Stimulated activated CD4-positive, alpha-beta T cell treated with anti-CD3 and anti-CD28 coated beads, Interleukin-1b, Interleukin-23, amount 100 ng/mL, for 1 hour (primary cell): ENCODE data around the gene ZCCHC13.
"Not testable (repeated sequence)": the region's sequence is repeated elsewhere in the genome, so short reads cannot be mapped to it uniquely, and the experiment has no call there.

Source experiments
- DNase-seq, 2 donors: peaks; one replicate each; pipeline ENCODE4 v3.0.0-alpha.2; 2020; ENCODE audit warnings: low read depth in 2 of 2

Gene ZCCHC13

DNA sequence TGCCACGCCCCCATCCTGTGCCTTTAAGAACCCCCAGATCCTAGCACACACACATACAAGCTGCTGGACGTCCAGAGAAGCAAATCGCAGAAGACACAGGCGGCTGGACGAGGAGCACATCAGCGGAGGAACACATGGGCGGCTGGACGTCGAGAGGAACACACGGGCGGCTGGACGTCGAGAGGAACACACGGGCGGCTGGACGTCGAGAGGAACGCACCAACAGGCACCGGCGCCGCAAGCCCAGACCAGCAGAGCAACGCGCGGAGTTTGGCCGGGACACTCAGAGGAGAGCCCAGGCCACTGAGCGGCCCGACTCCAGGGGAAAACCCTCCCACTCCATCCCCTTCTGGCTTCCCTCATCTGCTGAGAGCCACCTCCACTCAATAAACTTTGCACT, 17.2 kb downstream of the ZCCHC13 start:
- no peak for DNase-seq

DNA sequence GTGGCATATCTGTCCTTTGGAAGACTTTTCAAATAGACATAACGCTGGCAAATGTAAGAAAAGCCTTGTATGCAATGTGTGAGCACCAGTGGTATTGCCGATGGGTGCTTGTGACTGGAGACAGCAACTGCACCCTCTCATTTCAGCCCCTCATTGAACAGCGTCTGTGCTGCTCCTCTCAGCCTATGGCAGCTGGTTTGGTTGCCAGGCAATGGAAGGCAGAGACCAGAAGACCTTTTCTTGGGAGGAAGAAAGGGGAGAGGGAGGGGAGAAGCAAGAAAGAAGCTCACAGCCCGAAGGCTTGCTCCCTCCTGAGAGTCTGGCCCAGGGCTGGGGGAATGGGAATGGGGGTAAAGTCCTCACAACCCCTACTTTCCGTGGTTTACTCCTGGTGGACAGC, 20.2 kb downstream of the ZCCHC13 start:
- DNase-seq: no peak

DNA sequence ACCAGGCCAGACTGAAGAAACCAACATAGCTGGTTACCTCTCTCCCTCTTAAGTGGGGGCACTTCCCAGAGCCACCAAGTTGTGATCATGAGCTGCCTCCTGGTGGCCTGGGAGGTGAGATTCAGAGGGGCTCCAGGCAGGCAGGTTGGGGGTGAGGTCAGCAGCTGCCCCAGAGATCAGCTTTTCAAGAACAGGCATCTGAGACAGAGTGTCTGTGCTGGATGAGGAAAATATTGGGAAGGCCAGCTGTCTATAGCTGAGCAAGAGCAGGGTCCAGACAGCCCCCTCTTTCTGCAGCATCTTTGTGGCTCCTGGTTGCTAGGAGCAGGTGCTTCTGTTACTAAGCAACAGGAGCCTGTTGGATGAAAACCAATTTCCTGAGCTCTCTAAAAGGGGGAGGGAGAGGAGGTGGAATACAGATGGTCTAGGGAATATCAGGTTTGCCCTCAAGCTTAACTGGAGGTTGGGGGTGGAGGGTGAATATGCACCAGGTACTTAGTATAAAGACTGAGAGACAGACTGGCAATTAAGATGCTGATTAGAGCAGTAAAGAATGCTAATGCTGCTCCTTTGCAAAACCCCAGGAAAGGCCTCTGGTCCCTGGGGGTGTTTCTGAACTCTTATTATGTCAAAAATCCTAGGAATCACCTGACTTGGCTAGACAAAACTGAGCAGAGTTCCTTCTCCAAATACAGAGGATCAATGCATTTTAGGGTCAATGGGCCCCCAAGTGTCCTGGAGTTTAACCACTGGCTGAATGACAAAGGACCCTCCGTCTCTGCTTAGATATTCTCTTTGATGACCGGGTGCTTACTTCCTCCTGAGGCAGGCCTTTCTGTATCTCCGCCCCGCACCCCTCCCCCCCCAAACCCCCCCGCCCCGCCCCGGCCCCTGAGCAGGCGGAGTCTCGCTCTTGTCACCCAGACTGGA, 21.4 kb downstream of the ZCCHC13 start:
- DNase-seq: no peak

DNA sequence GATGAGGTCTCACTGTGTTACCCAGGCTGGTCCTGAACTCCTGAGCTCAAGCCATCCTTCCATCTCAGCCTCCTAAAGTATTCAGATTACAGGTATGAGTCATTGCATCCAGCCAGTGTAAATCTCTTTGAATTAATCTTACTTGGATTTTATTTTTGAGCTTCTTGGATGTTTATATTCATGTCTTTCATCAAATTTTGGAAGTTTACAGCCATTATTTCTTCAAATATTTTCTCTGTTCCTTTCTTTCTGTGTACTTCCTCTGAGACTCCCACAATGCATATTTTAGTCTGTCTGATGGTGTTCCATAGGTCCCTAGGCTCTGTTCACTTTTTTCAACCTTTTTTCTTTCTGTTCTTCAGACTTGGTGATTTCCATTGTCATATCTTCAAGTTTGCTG, 34.9 kb downstream of the ZCCHC13 start:
- DNase-seq: no peak

DNA sequence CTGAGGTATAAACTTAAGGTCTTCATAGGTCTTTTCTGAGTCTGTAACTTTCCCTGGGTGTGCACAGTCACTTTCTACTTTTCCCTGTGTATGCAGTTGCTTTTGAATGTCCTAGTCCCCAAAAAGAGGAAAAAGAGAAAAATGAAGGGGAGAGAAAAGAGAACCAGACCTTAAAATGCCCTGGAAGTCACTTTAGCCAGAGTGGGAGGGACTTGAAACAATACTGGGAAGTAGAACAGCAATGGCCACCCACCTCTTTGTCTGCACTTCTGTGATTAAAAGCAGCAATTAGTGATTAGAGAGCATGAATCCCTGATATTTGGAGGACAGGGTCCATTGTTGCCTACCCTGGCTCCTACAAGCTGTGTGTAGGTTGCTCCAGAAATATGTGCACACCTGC, 36.1 kb downstream of the ZCCHC13 start:
- DNase-seq: no peak

DNA sequence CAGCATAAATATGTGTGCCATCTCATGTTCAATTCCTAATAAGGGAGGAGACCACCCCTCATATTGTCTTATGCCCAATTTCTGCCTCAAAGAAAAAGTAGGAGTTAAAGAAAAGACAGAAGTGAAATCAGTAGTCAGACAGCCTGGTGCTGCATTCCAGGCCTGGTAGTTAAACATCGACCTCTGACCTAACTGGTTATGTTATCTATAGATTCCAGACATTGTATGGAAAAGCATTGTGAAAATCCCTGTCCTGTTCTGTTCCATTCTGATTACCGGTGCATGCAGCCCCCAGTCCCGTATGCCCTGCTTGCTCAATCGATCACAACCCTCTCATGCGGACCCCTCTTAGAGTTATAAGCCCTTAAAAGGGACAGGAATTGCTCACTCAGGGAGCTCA, 38.2 kb downstream of the ZCCHC13 start:
- DNase-seq: not testable (repeated sequence)

DNA sequence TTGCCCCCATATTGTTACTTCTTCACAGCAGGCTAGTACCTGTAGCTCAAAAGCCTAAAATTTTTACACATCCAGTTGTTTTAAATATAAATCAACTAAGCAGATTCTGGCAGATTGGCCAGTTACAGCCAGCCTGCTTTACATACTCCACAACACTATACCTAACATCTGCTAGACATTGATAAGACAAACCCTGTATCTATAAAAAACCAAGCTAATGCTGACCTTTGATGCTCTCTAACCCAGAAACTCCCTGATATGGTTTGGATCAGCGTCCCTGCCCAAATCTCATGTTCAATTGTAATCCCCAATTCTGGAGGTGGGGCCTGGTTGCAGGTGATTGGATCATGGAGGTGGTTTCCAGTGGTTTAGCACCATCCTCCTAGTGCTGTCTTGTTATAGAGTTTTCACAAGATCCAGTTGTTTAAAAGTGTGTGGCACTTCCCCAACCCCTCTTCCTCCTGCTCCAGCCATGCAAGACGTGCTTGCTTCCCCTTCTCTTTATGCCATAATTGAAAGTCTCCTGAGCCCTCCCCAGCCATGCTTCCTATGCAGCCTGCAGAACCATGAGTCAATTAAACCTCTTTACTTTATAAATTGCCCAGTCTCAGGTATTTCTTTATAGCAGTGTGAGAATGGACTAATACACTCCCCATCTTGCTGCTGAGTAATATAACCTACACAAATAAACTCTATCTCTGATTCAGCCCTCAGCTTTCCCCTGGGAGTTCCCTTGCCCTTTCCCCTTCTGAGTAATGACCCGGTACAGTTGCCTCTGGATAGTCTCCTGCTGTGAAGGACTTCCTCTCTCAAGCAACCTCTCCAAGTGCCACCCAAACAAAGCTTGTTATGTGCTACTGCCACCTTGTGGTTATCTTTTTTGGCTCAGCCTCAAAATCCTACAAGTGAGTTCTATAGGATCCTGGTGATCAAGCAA, 39.6 kb downstream of the ZCCHC13 start:
- DNase-seq: no peak

DNA sequence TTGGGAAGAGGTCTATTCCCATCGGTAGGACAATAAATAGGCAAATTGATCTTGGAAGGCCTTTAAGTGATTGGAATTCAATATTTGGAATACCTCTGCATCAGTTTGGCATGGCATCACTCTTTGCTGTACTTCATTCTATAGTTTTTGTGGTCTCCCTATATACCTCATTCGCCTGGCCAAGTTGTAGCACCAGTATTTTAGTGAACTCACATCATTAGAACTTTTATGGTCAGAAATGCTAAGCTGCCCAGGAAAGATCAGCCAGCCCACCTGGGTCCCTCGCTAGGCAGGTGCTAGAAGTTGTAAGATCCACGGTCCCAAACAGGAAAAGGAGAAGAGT, 40.3 kb downstream of the ZCCHC13 start:
- DNase-seq: no peak

DNA sequence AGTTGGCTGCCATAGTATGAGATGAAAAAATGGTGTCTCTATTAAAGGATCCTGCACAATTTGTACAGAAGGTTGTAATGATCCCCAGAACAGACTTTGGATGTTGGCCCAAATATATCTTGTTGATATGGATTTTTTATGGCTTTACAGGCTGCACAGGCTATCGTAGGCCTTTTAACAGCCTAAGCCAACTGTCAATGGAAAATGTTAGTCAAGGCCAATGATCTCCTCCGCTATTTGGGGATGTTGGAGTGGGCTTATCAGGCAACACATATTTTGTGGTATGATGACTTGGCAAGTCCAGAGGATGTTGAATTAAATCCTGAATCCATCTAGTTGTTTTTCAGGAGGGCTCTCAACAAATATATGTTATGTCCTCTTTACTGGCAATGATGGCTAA, 42.1 kb downstream of the ZCCHC13 start:
- DNase-seq: no peak

DNA sequence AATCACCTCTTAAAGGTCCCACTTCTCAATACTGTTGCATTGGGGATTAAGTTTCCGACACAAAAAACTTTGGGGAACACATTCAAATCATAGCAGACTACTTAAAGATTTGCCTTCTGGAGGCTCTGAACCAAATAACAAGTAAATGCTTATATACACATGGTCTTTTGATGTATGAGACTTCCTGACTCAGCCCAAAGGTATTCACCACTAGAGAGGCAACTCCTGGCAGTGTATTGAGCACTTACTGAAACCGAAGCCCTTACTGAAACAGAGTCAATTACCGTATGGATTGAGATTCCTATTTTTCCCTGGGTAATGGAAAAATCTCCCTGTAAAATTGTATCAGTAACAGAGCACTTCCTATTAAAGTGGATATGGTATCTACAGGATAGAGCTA, 45.4 kb downstream of the ZCCHC13 start:
- DNase-seq: no peak

DNA sequence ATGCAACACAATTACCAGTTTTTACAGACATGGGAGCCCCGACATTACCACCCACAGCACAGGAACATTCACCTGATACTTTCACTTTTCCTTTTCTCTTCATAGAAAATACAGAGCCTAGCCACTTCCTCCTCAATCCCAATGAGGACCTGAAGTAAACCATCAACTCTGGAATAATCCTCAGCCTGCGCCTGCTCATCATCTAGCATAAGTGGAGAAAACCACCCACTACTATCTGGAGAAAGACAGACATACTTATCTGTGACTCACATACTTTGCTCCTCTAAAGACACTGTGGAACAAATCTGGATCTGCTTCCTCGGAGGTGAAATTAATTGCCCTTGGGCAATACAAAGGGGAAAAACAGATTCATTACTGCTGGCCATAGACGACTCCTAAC, 47.8 kb downstream of the ZCCHC13 start:
- DNase-seq: no peak

DNA sequence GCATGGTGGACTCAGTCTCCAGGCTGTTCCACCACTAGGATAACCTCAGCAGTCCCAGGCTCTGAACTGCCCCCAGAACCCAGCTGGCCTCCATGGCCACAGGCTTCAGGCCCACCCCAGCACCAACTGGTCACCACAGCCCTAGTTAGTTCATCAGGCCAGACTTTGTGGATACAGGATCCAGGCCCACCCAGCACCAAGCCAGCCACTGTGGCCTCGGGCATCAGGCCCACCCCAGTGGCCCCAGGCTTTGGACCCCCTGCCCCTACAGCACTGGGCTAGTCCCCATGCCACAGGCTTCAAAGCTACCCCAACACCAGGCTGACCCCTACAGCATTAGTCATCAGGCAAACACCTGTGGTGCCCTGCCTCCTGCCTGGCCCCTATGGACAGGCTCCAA, 50.0 kb downstream of the ZCCHC13 start:
- no peak for DNase-seq
